Pancreas (tissue), 10 donors: Measurements from ENCODE around the gene PRDM16. TPM values are rescaled to one million over a fixed set of nuclear protein-coding genes. Genes with fewer than 3 reads are reported as not detected.

Experiments
- ATAC-seq, 4 donors: fragments of 200-7000 bp; cut with Tn5 transposase; one replicate each; pipeline versions ENCODE4 v1.8.0 to v1.9.1; 2020; ENCODE audit warnings: mild to moderate bottlenecking in 4 of 4, moderate library complexity in 4 of 4
- DNase-seq, 6 donors: peaks; one replicate each; pipeline ENCODE4 v3.0.0-alpha.2; 2020
- FAIRE-seq: peaks from 2 replicates; lab custom pipeline; 2012; peaks lifted over from hg19 to GRCh38; lab: Jason Lieb, UNC
- H3K27ac ChIP-seq, 4 donors: fragments of 200-600 bp; sonication (generic); 1 replicate in 3 of 4; 2 replicates in 1 of 4; pipeline versions ENCODE4 v1.5.0 to v1.8.0; 2020
- H3K27me3 ChIP-seq, 4 donors: fragments of 200-600 bp; one replicate each; pipeline ENCODE4 v1.8.0; 2021
- H3K36me3 ChIP-seq, 3 donors: fragments of 200-600 bp; sonication (generic) in 1 of 3; one replicate each; pipeline versions ENCODE4 v1.5.0 to v1.8.0; 2020 to 2021
- H3K4me1 ChIP-seq, 3 donors: fragments of 200-600 bp; one replicate each; pipeline ENCODE4 v1.8.0; 2021
- H3K4me3 ChIP-seq, 4 donors: fragments of 200-600 bp; sonication (generic) in 2 of 4; one replicate each; pipeline versions ENCODE4 v1.5.0 to v1.8.0; 2020 to 2021
- H3K9me3 ChIP-seq, 4 donors: fragments of 200-600 bp; one replicate each; pipeline ENCODE4 v1.8.0; 2021
- WGBS, 2 donors: extraction: QIAGEN DNeasy Blood & Tissue Kit; methylation state at CpG; one replicate each; pipeline ENCODE4 v1.1.7; 2013; 5-methylcytosine and 5-hydroxymethylcytosine counted together
- intact Hi-C, 3 donors: fragments of 100-400 bp; cut with DNase I; formaldehyde crosslinking; loops; one replicate each; pipeline versions ENCODE4 v1.11.1 to v1.14.2; 2022
- polyA plus RNA-seq, 2 donors: library from polyadenylated mRNA; stranded (reverse); fragments of 200-250 nt; gene quantifications; one replicate each; pipeline ENCODE4 v1.2.3, GENCODE V29; 2013
- total RNA-seq, 6 donors: library from RNA; stranded (reverse); fragmentation: NEBNext Ultra II Directional in 4 of 6; extraction: Animal tissue kit (Norgen Biotek cat#: 25700) in 4 of 6; gene quantifications; one replicate each; pipeline versions ENCODE4 v1.2.1 to v1.2.4, GENCODE V29; 2021 to 2023
- TF ChIP-seq, protein P1 (sequence below), 4 donors: fragments of 200-600 bp; sonication (generic) in 3 of 4; IDR thresholded peaks; one replicate each; pipeline versions ENCODE4 v1.5.0 to v1.8.0; 2021; ENCODE audit warnings: antibody characterized with exemption in 4 of 4
- donor health status: healthy with polysubstance abuse.
- donor health status: DM: no; HTN: no; CAD: no; lungs with moderate emphysema.
- donor health status: DM: no; HTN: no; CAD: no.
- donor health status: control.
- donor health status: control.
- donor health status: Bipolar disorder and iron deficiency.
- donor health status: DM: yes; HTN: yes; CAD: no.
- donor health status: DM: no; HTN: no; CAD: no.
- donor health status: DM: no; HTN: no; CAD: no.
- donor health status: DM: yes; HTN: yes; CAD: no.

Gene PRDM16
- total and polyA plus RNA-seq, 8 donors: 6.6 to 19.2 (median 14.9) TPM

DNA sequence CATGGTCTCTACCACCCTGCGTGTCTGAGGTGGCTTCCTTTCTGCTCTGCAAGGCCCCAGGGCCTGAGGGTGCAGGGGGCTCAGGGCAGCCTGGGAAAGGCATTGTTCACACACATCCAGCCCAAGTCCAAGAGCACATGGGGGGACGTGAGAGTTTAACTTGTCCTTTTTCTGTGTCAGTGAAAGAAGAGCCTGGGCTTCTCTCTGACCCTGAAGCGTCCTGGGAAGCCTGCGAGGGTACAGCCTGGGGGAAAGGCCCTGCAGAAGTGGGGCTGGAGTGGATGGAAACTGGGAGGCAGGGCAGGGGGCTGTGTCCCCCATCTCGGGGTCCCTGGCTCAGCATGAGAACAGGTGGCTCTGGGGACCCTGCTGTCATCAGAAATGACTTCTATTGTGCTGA is 181.6 kb downstream of the PRDM16 start:
- DNase-seq (peak in 1 of 6 donors; percentile 19), ATAC-seq (peak in 3 of 4 donors; percentile 4 to 23 (median 20)), FAIRE-seq (no peak)
- Histone ChIP-seq H3K27ac (peak overlapping the region; percentile 33 to 68 (median 44)), H3K9me3 (no peaks in the 10 kb centered on the region), H3K27me3 (no peaks in the 10 kb centered on the region), H3K4me1 (peaks cover 12 to 18% (median 14%) of the 10 kb centered on the region in 3 donors), H3K4me3 (no peak overlapping the region), H3K36me3 (no peaks in the 10 kb centered on the region)
- intact Hi-C loops: no loop called here
- WGBS, 2 donors: 44 to 46% methylated on average over 5 of the region's 5 CpGs
- TF ChIP-seq, protein P1, sequence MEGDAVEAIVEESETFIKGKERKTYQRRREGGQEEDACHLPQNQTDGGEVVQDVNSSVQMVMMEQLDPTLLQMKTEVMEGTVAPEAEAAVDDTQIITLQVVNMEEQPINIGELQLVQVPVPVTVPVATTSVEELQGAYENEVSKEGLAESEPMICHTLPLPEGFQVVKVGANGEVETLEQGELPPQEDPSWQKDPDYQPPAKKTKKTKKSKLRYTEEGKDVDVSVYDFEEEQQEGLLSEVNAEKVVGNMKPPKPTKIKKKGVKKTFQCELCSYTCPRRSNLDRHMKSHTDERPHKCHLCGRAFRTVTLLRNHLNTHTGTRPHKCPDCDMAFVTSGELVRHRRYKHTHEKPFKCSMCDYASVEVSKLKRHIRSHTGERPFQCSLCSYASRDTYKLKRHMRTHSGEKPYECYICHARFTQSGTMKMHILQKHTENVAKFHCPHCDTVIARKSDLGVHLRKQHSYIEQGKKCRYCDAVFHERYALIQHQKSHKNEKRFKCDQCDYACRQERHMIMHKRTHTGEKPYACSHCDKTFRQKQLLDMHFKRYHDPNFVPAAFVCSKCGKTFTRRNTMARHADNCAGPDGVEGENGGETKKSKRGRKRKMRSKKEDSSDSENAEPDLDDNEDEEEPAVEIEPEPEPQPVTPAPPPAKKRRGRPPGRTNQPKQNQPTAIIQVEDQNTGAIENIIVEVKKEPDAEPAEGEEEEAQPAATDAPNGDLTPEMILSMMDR (IDR thresholded peaks at IDR 0.05): no peak

DNA sequence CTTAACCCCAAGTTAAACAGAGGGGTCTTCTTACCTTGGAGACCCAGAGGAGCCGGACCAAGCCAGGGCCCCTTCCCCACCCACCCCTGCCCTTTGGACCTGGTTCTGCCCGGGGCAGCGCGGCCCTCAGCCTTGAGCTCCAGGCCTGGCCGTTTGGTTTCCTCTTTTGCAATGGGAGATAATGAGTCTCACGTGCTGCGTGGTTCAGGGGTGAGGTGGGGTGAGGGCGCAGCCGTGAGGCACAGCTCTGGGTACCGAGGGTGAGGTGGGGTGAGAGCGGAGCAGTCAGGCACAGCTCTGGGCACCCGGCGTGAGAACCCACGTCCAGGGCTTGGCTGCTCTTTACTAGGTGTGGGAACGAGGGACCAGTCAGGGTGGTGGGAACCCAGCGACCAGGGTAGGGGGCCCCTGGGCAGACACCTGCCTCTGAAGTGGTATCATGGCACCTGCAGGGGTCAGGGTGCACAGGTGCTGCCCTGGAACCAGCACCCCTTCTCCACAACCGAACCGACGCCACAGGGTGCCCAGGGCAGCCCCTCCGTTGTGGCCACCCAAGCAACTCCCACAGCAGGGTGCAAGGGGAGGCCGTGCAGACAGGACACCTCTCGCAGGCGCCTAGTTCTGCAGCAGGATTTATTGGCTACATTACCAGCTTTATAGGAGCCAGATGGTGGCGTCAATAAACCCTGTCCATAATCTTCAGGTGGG is 182.2 kb downstream of the PRDM16 start:
- Histone ChIP-seq H3K27me3 (no peaks in the 10 kb centered on the region), H3K27ac (peak overlapping the region; percentile 33 to 68 (median 44)), H3K4me3 (no peak overlapping the region), H3K9me3 (no peaks in the 10 kb centered on the region), H3K4me1 (peaks cover 12 to 18% (median 14%) of the 10 kb centered on the region in 3 donors), H3K36me3 (no peaks in the 10 kb centered on the region)
- 43 to 56% methylated on average over 24 of the region's 24 CpGs for WGBS, 2 donors
- ATAC-seq: peak; percentile 9 to 30 (median 26)
- FAIRE-seq: no peak
- DNase-seq: peak in 2 of 6 donors; percentile 26 to 60
- TF ChIP-seq, protein P1 (IDR thresholded peaks at IDR 0.05): no peak
- intact Hi-C loops: no loop called here

DNA sequence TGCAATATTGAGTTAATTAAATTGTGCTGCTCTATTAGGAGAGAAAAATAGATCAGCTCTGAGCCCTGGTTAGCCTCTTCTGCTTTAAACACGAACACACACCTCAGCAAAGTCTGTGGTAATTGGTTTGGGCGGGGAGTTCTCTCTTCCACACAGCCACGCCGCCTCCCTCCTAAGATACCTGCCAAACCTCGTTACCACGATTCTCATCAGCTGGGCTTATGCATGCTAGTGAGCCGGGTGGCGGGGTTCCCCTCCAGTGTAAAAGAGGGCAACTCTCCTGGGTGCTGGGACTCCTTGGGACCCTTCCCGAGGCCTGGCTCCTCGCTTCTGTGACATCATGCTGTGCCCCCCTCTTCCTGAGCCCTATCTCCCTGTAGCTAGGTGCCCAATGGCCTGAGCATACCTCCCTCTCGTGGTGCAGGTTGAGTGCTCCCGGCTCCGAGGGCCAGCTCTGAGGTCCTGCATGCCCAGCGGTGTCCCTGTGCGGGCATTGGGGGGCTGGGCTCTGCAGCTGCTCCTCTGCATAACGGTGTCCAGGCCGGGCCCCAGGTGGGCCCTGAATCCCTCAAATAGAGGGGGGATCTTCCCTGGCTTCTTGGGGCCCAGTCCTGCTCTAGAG is 182.9 kb downstream of the PRDM16 start:
- no peaks in the 10 kb centered on the region for H3K9me3 ChIP-seq
- FAIRE-seq (no peak), ATAC-seq (peak in 3 of 4 donors; percentile 41 to 62 (median 49)), DNase-seq (peak in 1 of 6 donors; percentile 60)
- intact Hi-C loops: no loop called here
- no peaks in the 10 kb centered on the region for H3K27me3 ChIP-seq
- 48 to 68% methylated on average over 17 of the region's 17 CpGs for WGBS, 2 donors
- H3K36me3 ChIP-seq: no peaks in the 10 kb centered on the region
- TF ChIP-seq, protein P1 (IDR thresholded peaks at IDR 0.05): no peak
- peaks cover 12 to 18% (median 14%) of the 10 kb centered on the region in 3 donors for H3K4me1 ChIP-seq
- H3K27ac ChIP-seq: peak overlapping the region; percentile 22 to 68 (median 36)
- H3K4me3 ChIP-seq: no peak overlapping the region

DNA sequence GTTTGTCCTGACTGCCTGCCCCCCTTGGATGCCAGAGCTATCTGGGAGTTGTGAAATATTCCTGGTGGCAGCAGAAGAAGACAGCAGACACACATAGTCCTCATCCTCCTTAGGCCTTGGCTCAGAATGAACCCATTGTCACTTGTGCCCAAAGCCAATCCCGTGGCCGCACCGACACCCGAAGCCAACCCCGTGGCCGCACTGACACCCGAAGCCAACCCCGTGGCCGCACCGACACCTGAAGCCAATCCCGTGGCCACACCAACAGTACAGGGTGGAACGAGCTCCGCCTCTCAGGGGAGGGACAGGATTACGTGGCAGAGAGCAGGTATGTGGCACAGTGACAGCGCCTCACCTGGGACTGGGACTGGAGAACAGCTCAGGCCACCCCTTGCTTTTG is 186.7 kb downstream of the PRDM16 start:
- no peaks in the 10 kb centered on the region for H3K27me3 ChIP-seq
- intact Hi-C loops: no loop called here
- WGBS, 2 donors: 92 to 93% methylated on average over 15 of the region's 15 CpGs
- DNase-seq (peak in 1 of 6 donors; percentile 45), FAIRE-seq (no peak), ATAC-seq (no peak)
- H3K27ac ChIP-seq: no peak overlapping the region
- no peaks in the 10 kb centered on the region for H3K9me3 ChIP-seq
- H3K36me3 ChIP-seq: no peaks in the 10 kb centered on the region
- no peak overlapping the region for H3K4me3 ChIP-seq
- peaks cover 2 to 8% (median 7%) of the 10 kb centered on the region in 3 donors for H3K4me1 ChIP-seq
- TF ChIP-seq, protein P1 (IDR thresholded peaks at IDR 0.05): no peak
